Stimulated activated CD4-positive, alpha-beta T cell treated with anti-CD3 and anti-CD28 coated beads, Interleukin-4, amount 100 ng/mL, for 4 hours (primary cell): Measurements from ENCODE around the gene ACAD10.

Source experiments
- DNase-seq, 2 experiments: peaks; one replicate each; pipeline ENCODE4 v3.0.0-alpha.2; 2020

Gene ACAD10

DNA sequence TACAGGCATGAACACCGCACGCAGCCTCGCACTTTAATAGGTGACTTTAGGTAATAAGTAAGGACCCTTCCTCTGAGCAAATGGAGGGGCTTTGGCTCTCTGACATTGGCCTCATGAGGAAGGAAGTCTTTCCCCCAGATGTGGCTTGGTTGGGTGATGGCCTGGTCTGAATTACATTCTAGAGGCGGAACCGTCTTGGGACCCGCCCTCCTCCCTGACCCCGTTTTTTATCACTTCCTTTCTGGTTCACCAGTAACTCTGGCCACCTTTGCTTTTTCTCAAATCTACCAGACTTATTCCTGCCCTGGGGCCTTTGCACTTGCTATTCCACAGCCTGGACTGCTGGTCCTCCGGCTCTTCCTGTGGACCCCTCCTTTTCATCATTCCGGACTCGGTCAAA is 94.3 kb downstream of the ACAD10 start:
- no peak for DNase-seq

GRCh38 chr12:111780615-111781014 is 94.8 kb downstream of the ACAD10 start:
- DNase-seq: no peak

DNA sequence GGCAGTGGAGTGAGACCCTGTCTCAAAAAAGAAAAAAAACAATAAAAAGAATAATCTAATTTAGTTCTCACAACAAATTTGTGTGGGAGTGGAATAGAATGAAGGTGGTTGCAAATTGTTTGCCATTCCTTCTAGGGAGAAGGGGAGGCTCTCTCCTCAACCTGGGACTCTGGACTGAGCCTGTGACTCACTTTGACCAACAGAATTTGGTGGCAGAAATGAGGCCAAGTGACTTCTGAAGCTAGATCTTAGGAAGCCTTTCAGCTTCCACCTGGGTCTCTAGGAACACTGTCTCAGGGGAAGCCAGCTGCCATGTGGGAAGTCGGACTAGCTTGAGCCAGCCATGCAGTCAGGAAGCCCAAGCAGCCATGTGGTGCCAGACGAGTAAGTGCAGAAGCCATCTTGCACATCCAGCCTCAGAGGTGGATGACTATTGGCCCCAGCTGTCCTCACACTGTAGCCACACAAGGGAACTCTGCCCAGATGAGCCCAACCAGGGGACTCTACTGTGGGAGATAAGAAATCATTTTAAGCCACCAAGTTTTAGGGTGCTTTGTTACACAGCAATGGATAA is 95.3 kb downstream of the ACAD10 start:
- DNase-seq: no peak

DNA sequence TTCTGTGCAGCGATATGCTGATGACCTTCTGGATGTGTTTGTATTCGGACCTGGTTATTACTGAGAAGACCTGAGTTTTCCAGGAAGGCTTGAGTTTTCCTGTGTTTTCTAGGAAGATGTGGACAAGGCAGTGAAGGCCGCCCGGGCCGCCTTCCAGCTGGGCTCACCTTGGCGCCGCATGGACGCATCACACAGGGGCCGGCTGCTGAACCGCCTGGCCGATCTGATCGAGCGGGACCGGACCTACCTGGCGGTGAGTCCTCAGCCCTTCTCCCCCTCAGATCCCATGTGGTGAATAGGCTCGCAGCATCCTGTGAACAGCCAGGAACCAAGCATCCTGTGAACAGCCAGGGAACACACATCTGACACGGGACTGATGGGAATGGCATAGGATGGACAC is 97.2 kb downstream of the ACAD10 start:
- no peak for DNase-seq

DNA sequence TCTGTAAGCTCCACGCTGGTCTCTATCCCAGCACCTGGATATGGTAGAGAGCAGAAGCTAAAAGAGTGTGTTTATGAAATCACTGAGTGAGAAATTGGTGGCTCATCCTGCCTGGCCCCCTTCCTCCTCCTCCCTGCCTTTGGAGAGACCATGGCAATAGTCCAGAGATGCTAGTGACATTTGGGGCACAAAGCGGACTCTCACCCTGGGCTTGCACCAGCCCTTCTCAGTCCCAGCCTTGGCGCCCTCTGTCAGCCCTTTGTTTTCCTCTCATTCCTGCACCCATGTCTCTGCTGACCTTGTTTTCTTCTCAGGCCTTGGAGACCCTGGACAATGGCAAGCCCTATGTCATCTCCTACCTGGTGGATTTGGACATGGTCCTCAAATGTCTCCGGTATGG is 99.1 kb downstream of the ACAD10 start:
- DNase-seq: no peak

DNA sequence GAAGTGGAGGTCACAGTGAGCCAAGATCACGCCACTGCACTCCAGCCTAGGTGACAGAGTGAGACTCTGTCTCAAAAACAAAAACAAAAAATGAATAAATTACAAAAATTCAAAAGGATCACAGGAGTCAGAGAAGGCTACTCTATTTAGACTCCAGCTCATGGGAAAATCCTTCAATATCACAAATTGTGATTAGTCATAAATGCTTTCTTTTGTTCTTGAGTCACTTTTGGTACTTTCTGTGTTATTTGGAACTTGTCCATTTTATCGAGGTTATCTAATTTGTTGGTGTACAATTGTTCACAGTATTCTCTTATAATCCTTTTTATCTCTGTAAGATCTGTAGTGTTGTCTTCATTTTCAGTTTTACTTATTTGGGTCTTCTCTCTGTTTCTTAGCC is 99.8 kb downstream of the ACAD10 start:
- DNase-seq: no peak

- no peak for DNase-seq
Measured at GRCh38 chr12:111788178-111788654, 102.4 kb downstream of the ACAD10 start.

DNA sequence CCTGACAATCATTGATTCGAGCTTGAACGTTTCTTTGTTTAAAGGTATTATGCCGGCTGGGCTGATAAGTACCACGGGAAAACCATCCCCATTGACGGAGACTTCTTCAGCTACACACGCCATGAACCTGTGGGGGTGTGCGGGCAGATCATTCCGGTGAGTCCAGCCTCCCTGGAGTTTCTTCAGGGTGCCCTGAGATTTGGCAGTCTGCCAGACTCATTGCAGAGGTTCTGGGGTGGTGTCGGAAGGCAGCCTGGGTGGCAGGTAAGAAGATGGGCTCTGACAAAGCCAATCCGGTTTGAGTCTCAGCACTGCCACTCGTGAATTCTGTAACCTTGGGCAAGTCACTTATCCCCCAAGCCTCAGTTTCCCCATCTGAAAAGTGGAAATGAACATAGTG is 103.9 kb downstream of the ACAD10 start:
- DNase-seq: no peak

GRCh38 chr12:111791507-111791906 is 105.7 kb downstream of the ACAD10 start:
- no peak for DNase-seq

DNA sequence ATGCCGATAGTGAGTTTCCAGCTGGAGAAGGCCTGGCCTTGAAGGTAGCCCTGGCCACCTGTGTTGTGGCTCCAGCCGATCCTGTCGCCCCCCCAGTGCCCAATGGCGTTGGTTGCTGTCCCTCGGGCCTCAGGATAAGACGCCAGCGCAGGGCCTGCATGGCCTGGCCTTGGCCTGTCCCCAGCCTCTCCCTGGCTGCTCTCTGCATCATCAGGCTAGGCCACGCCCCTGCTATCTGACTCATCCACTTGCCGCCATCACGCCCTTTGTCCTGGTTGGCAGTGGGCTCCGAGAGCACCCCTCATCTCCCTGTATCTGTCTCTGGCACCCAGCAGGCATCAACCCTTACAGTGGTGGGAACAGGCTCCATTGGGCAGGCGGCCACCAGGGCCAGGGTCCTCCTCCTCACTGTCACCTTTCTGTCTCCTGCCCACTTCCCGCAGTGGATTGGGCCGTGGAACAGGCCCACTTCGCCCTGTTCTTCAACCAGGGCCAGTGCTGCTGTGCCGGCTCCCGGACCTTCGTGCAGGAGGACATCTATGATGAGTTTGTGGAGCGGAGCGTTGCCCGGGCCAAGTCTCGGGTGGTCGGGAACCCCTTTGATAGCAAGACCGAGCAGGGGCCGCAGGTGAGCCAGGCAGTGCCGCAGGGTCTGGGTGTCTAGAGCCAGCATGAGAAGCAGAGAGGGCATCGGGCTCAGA is 106.5 kb downstream of the ACAD10 start:
- no peak for DNase-seq

DNA sequence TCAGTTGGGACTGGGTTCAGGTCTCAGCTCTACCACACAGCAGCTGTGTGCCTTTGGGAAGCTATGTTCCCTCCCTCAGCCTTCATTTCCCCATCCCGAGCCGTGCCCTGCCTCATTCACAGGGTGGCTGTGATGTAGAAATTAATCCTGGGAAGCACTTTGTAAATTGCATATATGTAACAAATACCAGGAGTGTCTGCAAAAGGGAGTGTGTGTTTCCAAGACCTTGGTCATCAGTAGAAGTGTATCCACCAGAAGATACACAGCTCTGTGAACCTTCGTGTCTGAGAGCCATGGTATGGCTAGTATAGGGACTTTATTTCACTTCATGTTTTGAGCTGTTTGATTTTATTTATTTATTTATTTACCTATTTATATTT is 107.0 kb downstream of the ACAD10 start:
- DNase-seq: no peak

GRCh38 chr12:111798182-111798581 is 112.3 kb downstream of the ACAD10 start:
- no peak for DNase-seq

DNA sequence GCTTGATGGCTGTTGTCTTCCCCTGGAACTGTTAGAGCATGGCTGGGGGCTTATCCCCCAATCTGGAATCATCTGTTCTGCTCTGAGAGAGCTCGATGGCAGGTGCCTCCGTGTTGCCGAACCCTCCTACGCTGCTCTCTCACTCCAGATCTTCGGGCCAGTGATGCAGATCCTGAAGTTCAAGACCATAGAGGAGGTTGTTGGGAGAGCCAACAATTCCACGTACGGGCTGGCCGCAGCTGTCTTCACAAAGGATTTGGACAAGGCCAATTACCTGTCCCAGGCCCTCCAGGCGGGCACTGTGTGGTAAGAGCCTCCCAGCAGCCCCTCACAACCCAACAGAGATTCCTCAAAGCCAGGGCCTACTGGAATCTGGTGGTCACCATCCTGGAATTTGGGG is 113.9 kb downstream of the ACAD10 start:
- DNase-seq: no peak

DNA sequence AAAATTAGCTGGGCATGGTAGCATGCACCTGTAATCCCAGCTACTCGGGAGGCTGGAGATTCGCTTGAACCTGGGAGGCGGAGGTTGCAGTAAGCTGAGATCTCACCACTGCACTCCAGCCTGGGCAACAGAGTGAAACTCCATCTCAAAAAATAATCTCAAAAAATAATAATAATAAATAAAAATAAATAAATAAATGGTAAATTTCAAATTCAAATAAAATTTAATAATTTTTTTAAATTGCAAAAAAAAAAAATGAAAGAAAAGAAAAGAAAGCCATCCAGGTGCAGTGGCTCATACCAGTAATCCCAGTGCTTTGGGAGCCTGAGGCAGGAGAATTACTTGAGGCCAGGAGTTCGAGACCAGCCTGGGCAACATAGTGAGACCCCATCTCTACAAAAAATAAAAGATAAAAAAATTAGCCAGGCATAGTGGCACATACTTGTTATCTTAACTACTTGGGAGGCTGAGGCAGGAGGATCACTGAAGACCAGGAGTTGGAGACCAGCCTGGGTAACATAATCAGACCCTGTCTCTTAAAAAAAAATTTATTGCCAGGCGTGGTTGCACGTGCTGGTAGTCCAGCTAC is 117.3 kb downstream of the ACAD10 start:
- DNase-seq: no peak

DNA sequence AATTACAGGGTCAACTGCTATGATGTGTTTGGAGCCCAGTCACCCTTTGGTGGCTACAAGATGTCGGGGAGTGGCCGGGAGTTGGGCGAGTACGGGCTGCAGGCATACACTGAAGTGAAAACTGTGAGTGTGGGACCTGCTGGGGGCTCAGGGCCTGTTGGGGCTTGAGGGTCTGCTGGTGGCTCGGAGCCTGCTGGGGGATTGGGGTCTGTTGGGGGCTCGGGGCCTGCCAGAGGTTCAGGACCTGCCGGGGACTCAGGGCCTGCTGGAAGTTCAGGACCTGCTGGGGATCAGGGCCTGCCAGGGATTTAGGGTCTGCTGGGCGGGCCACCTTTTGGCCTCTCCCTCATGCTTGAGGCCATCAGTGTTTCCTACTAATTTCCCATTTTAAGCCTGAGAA is 118.0 kb downstream of the ACAD10 start:
- no peak for DNase-seq

DNA sequence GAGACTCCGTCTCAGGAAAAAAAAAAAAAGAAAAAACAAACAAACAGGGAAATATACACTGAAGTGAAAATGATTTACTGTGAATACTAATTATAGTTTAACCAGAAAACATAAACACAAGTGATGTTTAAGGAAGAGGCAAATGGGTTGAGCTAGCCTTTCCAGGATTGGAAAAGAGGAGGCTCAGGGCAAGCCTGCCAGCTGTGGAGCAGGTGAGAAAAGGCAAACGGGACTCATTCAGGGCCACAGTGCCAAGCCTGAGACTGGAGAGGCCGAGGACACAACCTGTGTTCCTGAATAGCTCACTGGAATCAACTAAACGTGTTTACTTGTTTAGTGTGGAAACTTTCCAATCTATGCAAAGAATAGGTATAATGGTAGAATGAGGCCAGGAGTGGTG is 120.5 kb downstream of the ACAD10 start:
- no peak for DNase-seq
